Stimulated activated CD4-positive, alpha-beta T cell treated with anti-CD3 and anti-CD28 coated beads, Interleukin-1b, Interleukin-23, amount 100 ng/mL, for 1 hour (primary cell): ENCODE measurements around the gene PRPSAP1.
"Not testable (repeated sequence)": the region's sequence is repeated elsewhere in the genome, so short reads cannot be mapped to it uniquely, and the experiment has no call there.

ENCODE experiments used
- DNase-seq, 2 donors: peaks; one replicate each; pipeline ENCODE4 v3.0.0-alpha.2; 2020; ENCODE audit warnings: low read depth in 2 of 2

PRPSAP1 gene

GRCh38 chr17:76326306-76326705 is 27.4 kb downstream of the PRPSAP1 start:
- DNase-seq: no peak

GRCh38 chr17:76318586-76318985 is 35.1 kb downstream of the PRPSAP1 start:
- DNase-seq: no peak

- no peak for DNase-seq
Observed at GRCh38 chr17:76317535-76317934, 36.2 kb downstream of the PRPSAP1 start.

GRCh38 chr17:76314392-76315227 is 39.1 kb downstream of the PRPSAP1 start:
- DNase-seq: no peak

- no peak for DNase-seq
Observed at GRCh38 chr17:76312735-76313134, 41.0 kb downstream of the PRPSAP1 start.

- no peak for DNase-seq
Observed at GRCh38 chr17:76309461-76309860, 44.3 kb downstream of the PRPSAP1 start.

- DNase-seq: no peak
Observed at GRCh38 chr17:76307966-76308338, 45.8 kb downstream of the PRPSAP1 start, which contains the start of gene QRICH2. Gene QRICH2 (minus strand): TSS chr17:76308276. CDS start chr17:76307998, 278 bp downstream.

- no peak for DNase-seq
Observed at GRCh38 chr17:76307299-76307965, 46.3 kb downstream of the PRPSAP1 start.

GRCh38 chr17:76305135-76305454 is 48.6 kb downstream of the PRPSAP1 start:
- not testable (repeated sequence) for DNase-seq

- no peak for DNase-seq
Observed at GRCh38 chr17:76304226-76305134, 49.2 kb downstream of the PRPSAP1 start.

- no peak for DNase-seq
Observed at GRCh38 chr17:76297436-76297835, 56.3 kb downstream of the PRPSAP1 start.

- no peak for DNase-seq
Observed at GRCh38 chr17:76296889-76297288, 56.8 kb downstream of the PRPSAP1 start.

GRCh38 chr17:76296186-76296585 is 57.5 kb downstream of the PRPSAP1 start:
- no peak for DNase-seq

GRCh38 chr17:76293106-76293505 is 60.6 kb downstream of the PRPSAP1 start:
- DNase-seq: no peak

GRCh38 chr17:76292567-76292966 is 61.1 kb downstream of the PRPSAP1 start:
- no peak for DNase-seq

- no peak for DNase-seq
Observed at GRCh38 chr17:76281573-76282371, 71.9 kb downstream of the PRPSAP1 start.

GRCh38 chr17:76280650-76281049 is 73.1 kb downstream of the PRPSAP1 start:
- no peak for DNase-seq

GRCh38 chr17:76279742-76280287 is 73.9 kb downstream of the PRPSAP1 start:
- no peak for DNase-seq

GRCh38 chr17:76278952-76279741 is 74.6 kb downstream of the PRPSAP1 start:
- DNase-seq: peak; percentile 72 to 85

- DNase-seq: no peak
Observed at GRCh38 chr17:76278268-76278908, 75.3 kb downstream of the PRPSAP1 start.
